Adrenal gland (tissue), 5 donors: ENCODE data around the gene NUP160.

ENCODE experiments used
- POLR2A ChIP-seq, 2 donors: fragments of 450-650 bp; IDR thresholded peaks; one replicate each; pipeline ENCODE4 v1.6.1; 2017; ENCODE audit warnings: antibody characterized with exemption in 2 of 2, mild to moderate bottlenecking in 2 of 2, moderate library complexity in 1 of 2
- TF ChIP-seq, protein P1 (sequence below), 6 experiments: fragments of 450-650 bp in 4 of 6; fragments of 200-600 bp in 2 of 6; sonication (generic) in 1 of 6; IDR thresholded peaks; 1 replicate in 5 of 6; 2 replicates in 1 of 6; pipeline versions ENCODE4 v1.5.1 to v1.8.0; 2016 to 2021; ENCODE audit warnings: antibody characterized with exemption in 6 of 6, mild to moderate bottlenecking in 2 of 6, moderate library complexity in 1 of 6
- donor health status: DM: no; HTN: no; CAD: no.

DNA sequence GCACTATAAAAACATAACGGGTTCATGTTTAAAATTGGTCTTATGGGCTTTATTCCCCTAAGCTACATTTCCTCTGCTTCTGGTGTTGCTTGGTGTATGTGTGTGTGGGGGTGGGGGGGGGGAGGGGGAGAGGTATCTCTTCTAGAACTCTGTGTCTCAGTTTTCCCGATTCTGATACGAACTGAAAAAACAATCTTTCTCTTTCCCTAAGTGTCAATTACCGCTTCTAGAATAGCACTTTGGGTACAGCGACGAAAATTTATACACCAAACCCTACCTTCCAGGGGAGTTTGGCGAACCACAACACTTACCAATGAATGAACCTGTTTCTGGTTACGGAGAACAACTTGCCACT is 636 bp downstream of the NUP160 start:
- TF ChIP-seq, protein P1, sequence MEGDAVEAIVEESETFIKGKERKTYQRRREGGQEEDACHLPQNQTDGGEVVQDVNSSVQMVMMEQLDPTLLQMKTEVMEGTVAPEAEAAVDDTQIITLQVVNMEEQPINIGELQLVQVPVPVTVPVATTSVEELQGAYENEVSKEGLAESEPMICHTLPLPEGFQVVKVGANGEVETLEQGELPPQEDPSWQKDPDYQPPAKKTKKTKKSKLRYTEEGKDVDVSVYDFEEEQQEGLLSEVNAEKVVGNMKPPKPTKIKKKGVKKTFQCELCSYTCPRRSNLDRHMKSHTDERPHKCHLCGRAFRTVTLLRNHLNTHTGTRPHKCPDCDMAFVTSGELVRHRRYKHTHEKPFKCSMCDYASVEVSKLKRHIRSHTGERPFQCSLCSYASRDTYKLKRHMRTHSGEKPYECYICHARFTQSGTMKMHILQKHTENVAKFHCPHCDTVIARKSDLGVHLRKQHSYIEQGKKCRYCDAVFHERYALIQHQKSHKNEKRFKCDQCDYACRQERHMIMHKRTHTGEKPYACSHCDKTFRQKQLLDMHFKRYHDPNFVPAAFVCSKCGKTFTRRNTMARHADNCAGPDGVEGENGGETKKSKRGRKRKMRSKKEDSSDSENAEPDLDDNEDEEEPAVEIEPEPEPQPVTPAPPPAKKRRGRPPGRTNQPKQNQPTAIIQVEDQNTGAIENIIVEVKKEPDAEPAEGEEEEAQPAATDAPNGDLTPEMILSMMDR (IDR thresholded peaks at IDR 0.05): no peak
- no peak for TF ChIP-seq POLR2A (IDR thresholded peaks at IDR 0.05)
